ENCODE measurements around the gene DOK1. TPM values are rescaled to one million over a fixed set of nuclear protein-coding genes. Genes with fewer than 3 reads are reported as not detected.
A peak's percentile ranks its signal among the peaks of the same experiment; 100 is the strongest.

The DOK1 gene
- total RNA-seq, 1 experiment from 2014 or later = 24.7 TPM

- H3K27me3 ChIP-seq (ENCODE audit: low read length) = no peaks in the 10 kb centered on the region
- H3K36me3 ChIP-seq (ENCODE audit: insufficient read depth, low read length) = no peaks in the 10 kb centered on the region
- no peak overlapping the region for H3K9ac ChIP-seq (ENCODE audit: low read length)
- no peak overlapping the region for H3K27ac ChIP-seq (ENCODE audit: low read length)
- no peak overlapping the region for H2AFZ ChIP-seq (ENCODE audit: low read length)
- no peak overlapping the region for H3K4me3 ChIP-seq (ENCODE audit: low read length)
- H3K9me2 ChIP-seq (replicated peaks; ENCODE audit: insufficient read depth, low read length) = no peaks in the 10 kb centered on the region
- no peaks in the 10 kb centered on the region for H3K79me2 ChIP-seq (ENCODE audit: low read length)
- no peak overlapping the region for H3K4me2 ChIP-seq (ENCODE audit: low read depth, low read length, poor library complexity, severe bottlenecking)
- peaks cover 13% of the 10 kb centered on the region for H3K4me1 ChIP-seq (ENCODE audit: low read length)
- DNase-seq = no peak
- no peaks in the 10 kb centered on the region for H3K9me3 ChIP-seq (ENCODE audit: low read length)
- H4K20me1 ChIP-seq (ENCODE audit: insufficient read depth, low read depth, low read length) = no peaks in the 10 kb centered on the region
These were observed 13.4 kb downstream of the DOK1 start for GRCh38 chr2:74567881-74568280.

GRCh38 chr2:74569686-74570085, 15.2 kb downstream of the DOK1 start:
- H2AFZ ChIP-seq (ENCODE audit: low read length) = no peak overlapping the region
- DNase-seq = no peak
- H3K4me1 ChIP-seq (ENCODE audit: low read length) = peaks cover 27% of the 10 kb centered on the region
- H3K9me2 ChIP-seq (replicated peaks; ENCODE audit: insufficient read depth, low read length) = no peaks in the 10 kb centered on the region
- H3K36me3 ChIP-seq (ENCODE audit: insufficient read depth, low read length) = no peaks in the 10 kb centered on the region
- H3K79me2 ChIP-seq (ENCODE audit: low read length) = no peaks in the 10 kb centered on the region
- no peak overlapping the region for H3K4me3 ChIP-seq (ENCODE audit: low read length)
- no peaks in the 10 kb centered on the region for H4K20me1 ChIP-seq (ENCODE audit: insufficient read depth, low read depth, low read length)
- no peaks in the 10 kb centered on the region for H3K27me3 ChIP-seq (ENCODE audit: low read length)
- no peak overlapping the region for H3K4me2 ChIP-seq (ENCODE audit: low read depth, low read length, poor library complexity, severe bottlenecking)
- no peaks in the 10 kb centered on the region for H3K9me3 ChIP-seq (ENCODE audit: low read length)
- H3K9ac ChIP-seq (ENCODE audit: low read length) = no peak overlapping the region
- H3K27ac ChIP-seq (ENCODE audit: low read length) = no peak overlapping the region

GRCh38 chr2:74571058-74571457, 16.5 kb downstream of the DOK1 start:
- no peak overlapping the region for H3K9ac ChIP-seq (ENCODE audit: low read length)
- no peak overlapping the region for H3K4me3 ChIP-seq (ENCODE audit: low read length)
- H3K27me3 ChIP-seq (ENCODE audit: low read length) = no peaks in the 10 kb centered on the region
- peaks cover 28% of the 10 kb centered on the region for H3K4me1 ChIP-seq (ENCODE audit: low read length)
- H4K20me1 ChIP-seq (ENCODE audit: insufficient read depth, low read depth, low read length) = no peaks in the 10 kb centered on the region
- H2AFZ ChIP-seq (ENCODE audit: low read length) = peak overlapping the region; percentile 64
- no peaks in the 10 kb centered on the region for H3K79me2 ChIP-seq (ENCODE audit: low read length)
- DNase-seq = peak; percentile 72
- no peaks in the 10 kb centered on the region for H3K9me3 ChIP-seq (ENCODE audit: low read length)
- no peak overlapping the region for H3K27ac ChIP-seq (ENCODE audit: low read length)
- H3K36me3 ChIP-seq (ENCODE audit: insufficient read depth, low read length) = no peaks in the 10 kb centered on the region
- H3K4me2 ChIP-seq (ENCODE audit: low read depth, low read length, poor library complexity, severe bottlenecking) = peak overlapping the region; percentile 1
- no peaks in the 10 kb centered on the region for H3K9me2 ChIP-seq (replicated peaks; ENCODE audit: insufficient read depth, low read length)

- H3K27me3 ChIP-seq (ENCODE audit: low read length) = no peaks in the 10 kb centered on the region
- peaks cover 32% of the 10 kb centered on the region for H3K4me1 ChIP-seq (ENCODE audit: low read length)
- no peaks in the 10 kb centered on the region for H3K9me2 ChIP-seq (replicated peaks; ENCODE audit: insufficient read depth, low read length)
- no peaks in the 10 kb centered on the region for H3K9me3 ChIP-seq (ENCODE audit: low read length)
- no peak overlapping the region for H3K4me2 ChIP-seq (ENCODE audit: low read depth, low read length, poor library complexity, severe bottlenecking)
- no peak overlapping the region for H3K9ac ChIP-seq (ENCODE audit: low read length)
- H3K36me3 ChIP-seq (ENCODE audit: insufficient read depth, low read length) = no peaks in the 10 kb centered on the region
- DNase-seq = peak; percentile 62
- H3K4me3 ChIP-seq (ENCODE audit: low read length) = no peak overlapping the region
- H2AFZ ChIP-seq (ENCODE audit: low read length) = peak overlapping the region; percentile 33; the same call in 1 of the 2 replicates
- no peaks in the 10 kb centered on the region for H3K79me2 ChIP-seq (ENCODE audit: low read length)
- no peak overlapping the region for H3K27ac ChIP-seq (ENCODE audit: low read length)
- H4K20me1 ChIP-seq (ENCODE audit: insufficient read depth, low read depth, low read length) = no peaks in the 10 kb centered on the region
These were observed 17.8 kb downstream of the DOK1 start for GRCh38 chr2:74572178-74572925.

- no peaks in the 10 kb centered on the region for H3K27me3 ChIP-seq (ENCODE audit: low read length)
- H3K4me1 ChIP-seq (ENCODE audit: low read length) = peaks cover 36% of the 10 kb centered on the region
- H3K36me3 ChIP-seq (ENCODE audit: insufficient read depth, low read length) = no peaks in the 10 kb centered on the region
- H3K9me2 ChIP-seq (replicated peaks; ENCODE audit: insufficient read depth, low read length) = no peaks in the 10 kb centered on the region
- no peaks in the 10 kb centered on the region for H3K9me3 ChIP-seq (ENCODE audit: low read length)
- H4K20me1 ChIP-seq (ENCODE audit: insufficient read depth, low read depth, low read length) = no peaks in the 10 kb centered on the region
- peak; percentile 91 for DNase-seq
- H3K9ac ChIP-seq (ENCODE audit: low read length) = peak overlapping the region; percentile 40
- H2AFZ ChIP-seq (ENCODE audit: low read length) = peak overlapping the region; percentile 91
- H3K79me2 ChIP-seq (ENCODE audit: low read length) = no peaks in the 10 kb centered on the region
- H3K4me2 ChIP-seq (ENCODE audit: low read depth, low read length, poor library complexity, severe bottlenecking) = peak overlapping the region; percentile 67
- H3K4me3 ChIP-seq (ENCODE audit: low read length) = peak overlapping the region; percentile 42
- H3K27ac ChIP-seq (ENCODE audit: low read length) = peak overlapping the region; percentile 65
These were observed 19.4 kb downstream of the DOK1 start for GRCh38 chr2:74573747-74574562.

GRCh38 chr2:74575320-74575719, 20.8 kb downstream of the DOK1 start:
- Histone ChIP-seq H4K20me1 (ENCODE audit: insufficient read depth, low read depth, low read length) (no peaks in the 10 kb centered on the region), H2AFZ (ENCODE audit: low read length) (no peak overlapping the region), H3K4me3 (ENCODE audit: low read length) (no peak overlapping the region), H3K9me3 (ENCODE audit: low read length) (no peaks in the 10 kb centered on the region), H3K4me1 (ENCODE audit: low read length) (peaks cover 36% of the 10 kb centered on the region), H3K36me3 (ENCODE audit: insufficient read depth, low read length) (no peaks in the 10 kb centered on the region), H3K9me2 (replicated peaks; ENCODE audit: insufficient read depth, low read length) (no peaks in the 10 kb centered on the region), H3K79me2 (ENCODE audit: low read length) (no peaks in the 10 kb centered on the region), H3K27me3 (ENCODE audit: low read length) (no peaks in the 10 kb centered on the region), H3K9ac (ENCODE audit: low read length) (no peak overlapping the region), H3K4me2 (ENCODE audit: low read depth, low read length, poor library complexity, severe bottlenecking) (no peak overlapping the region), H3K27ac (ENCODE audit: low read length) (no peak overlapping the region)
- no peak for DNase-seq

GRCh38 chr2:74576211-74576862, 21.8 kb downstream of the DOK1 start:
- Histone ChIP-seq H3K4me1 (ENCODE audit: low read length) (peaks cover 30% of the 10 kb centered on the region), H3K9me3 (ENCODE audit: low read length) (no peaks in the 10 kb centered on the region), H3K36me3 (ENCODE audit: insufficient read depth, low read length) (no peaks in the 10 kb centered on the region), H2AFZ (ENCODE audit: low read length) (peak overlapping the region; percentile 51), H3K4me2 (ENCODE audit: low read depth, low read length, poor library complexity, severe bottlenecking) (no peak overlapping the region), H4K20me1 (ENCODE audit: insufficient read depth, low read depth, low read length) (no peaks in the 10 kb centered on the region), H3K27me3 (ENCODE audit: low read length) (no peaks in the 10 kb centered on the region), H3K4me3 (ENCODE audit: low read length) (no peak overlapping the region), H3K9me2 (replicated peaks; ENCODE audit: insufficient read depth, low read length) (no peaks in the 10 kb centered on the region), H3K79me2 (ENCODE audit: low read length) (no peaks in the 10 kb centered on the region), H3K27ac (ENCODE audit: low read length) (no peak overlapping the region), H3K9ac (ENCODE audit: low read length) (no peak overlapping the region)
- DNase-seq = no peak

GRCh38 chr2:74576863-74577229, 22.3 kb downstream of the DOK1 start:
- H3K36me3 ChIP-seq (ENCODE audit: insufficient read depth, low read length) = no peaks in the 10 kb centered on the region
- H3K4me1 ChIP-seq (ENCODE audit: low read length) = peaks cover 28% of the 10 kb centered on the region
- H3K27me3 ChIP-seq (ENCODE audit: low read length) = no peaks in the 10 kb centered on the region
- no peaks in the 10 kb centered on the region for H4K20me1 ChIP-seq (ENCODE audit: insufficient read depth, low read depth, low read length)
- no peak overlapping the region for H3K9ac ChIP-seq (ENCODE audit: low read length)
- no peaks in the 10 kb centered on the region for H3K79me2 ChIP-seq (ENCODE audit: low read length)
- peak overlapping the region; percentile 51 for H2AFZ ChIP-seq (ENCODE audit: low read length)
- DNase-seq = no peak
- H3K4me2 ChIP-seq (ENCODE audit: low read depth, low read length, poor library complexity, severe bottlenecking) = no peak overlapping the region
- no peaks in the 10 kb centered on the region for H3K9me2 ChIP-seq (replicated peaks; ENCODE audit: insufficient read depth, low read length)
- H3K9me3 ChIP-seq (ENCODE audit: low read length) = no peaks in the 10 kb centered on the region
- no peak overlapping the region for H3K27ac ChIP-seq (ENCODE audit: low read length)
- no peak overlapping the region for H3K4me3 ChIP-seq (ENCODE audit: low read length)
